ENCODE measurements around the gene PDZD2.

DNA sequence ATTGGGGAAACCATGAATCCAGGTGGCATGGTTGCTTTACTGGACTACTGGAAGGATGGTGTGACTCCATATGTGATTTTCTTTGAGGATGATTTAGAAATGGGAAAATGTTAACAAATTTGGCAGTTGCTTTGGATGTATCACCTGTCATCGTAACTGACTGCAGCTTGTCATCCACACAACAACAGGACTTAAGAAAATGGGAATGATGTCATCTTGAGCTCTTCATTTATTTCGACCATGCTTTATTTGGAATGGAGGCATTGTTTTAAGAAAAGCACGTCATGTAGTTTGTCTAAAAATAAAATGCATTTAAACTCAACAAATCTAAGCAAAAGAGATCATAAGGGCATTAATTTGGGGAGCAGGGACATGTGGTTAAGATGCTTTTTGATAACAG, 270.1 kb downstream of the PDZD2 start:
- TF ChIP-seq, protein P1, sequence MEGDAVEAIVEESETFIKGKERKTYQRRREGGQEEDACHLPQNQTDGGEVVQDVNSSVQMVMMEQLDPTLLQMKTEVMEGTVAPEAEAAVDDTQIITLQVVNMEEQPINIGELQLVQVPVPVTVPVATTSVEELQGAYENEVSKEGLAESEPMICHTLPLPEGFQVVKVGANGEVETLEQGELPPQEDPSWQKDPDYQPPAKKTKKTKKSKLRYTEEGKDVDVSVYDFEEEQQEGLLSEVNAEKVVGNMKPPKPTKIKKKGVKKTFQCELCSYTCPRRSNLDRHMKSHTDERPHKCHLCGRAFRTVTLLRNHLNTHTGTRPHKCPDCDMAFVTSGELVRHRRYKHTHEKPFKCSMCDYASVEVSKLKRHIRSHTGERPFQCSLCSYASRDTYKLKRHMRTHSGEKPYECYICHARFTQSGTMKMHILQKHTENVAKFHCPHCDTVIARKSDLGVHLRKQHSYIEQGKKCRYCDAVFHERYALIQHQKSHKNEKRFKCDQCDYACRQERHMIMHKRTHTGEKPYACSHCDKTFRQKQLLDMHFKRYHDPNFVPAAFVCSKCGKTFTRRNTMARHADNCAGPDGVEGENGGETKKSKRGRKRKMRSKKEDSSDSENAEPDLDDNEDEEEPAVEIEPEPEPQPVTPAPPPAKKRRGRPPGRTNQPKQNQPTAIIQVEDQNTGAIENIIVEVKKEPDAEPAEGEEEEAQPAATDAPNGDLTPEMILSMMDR (conservative IDR thresholded peaks at IDR 0.05; ENCODE audit: low read depth, low read length) = no peak
- no peak for TF ChIP-seq EZH2 (IDR thresholded peaks at IDR 0.05; ENCODE audit: borderline replicate concordance, low read depth, low read length, poor library complexity, severe bottlenecking)
